ENCODE data around the gene LLGL2.

The LLGL2 gene

GRCh38 chr17:75504347-75505151, 20.9 kb upstream of the LLGL2 start:
- Histone ChIP-seq H3K9me3 (no peaks in the 10 kb centered on the region), H3K4me3 (ENCODE audit: low read depth in 1 of 2, low read length in 1 of 2) (no peak overlapping the region), H3K36me3 (peaks cover 5% of the 10 kb centered on the region), H3K27me3 (no peaks in the 10 kb centered on the region), H3K4me1 (ENCODE audit: control insufficient read depth in 1 of 2, insufficient read depth in 1 of 2, low read depth in 1 of 2, low read length in 1 of 2) (no peaks in the 10 kb centered on the region), H3K27ac (no peak overlapping the region)
- TF ChIP-seq, protein P1, sequence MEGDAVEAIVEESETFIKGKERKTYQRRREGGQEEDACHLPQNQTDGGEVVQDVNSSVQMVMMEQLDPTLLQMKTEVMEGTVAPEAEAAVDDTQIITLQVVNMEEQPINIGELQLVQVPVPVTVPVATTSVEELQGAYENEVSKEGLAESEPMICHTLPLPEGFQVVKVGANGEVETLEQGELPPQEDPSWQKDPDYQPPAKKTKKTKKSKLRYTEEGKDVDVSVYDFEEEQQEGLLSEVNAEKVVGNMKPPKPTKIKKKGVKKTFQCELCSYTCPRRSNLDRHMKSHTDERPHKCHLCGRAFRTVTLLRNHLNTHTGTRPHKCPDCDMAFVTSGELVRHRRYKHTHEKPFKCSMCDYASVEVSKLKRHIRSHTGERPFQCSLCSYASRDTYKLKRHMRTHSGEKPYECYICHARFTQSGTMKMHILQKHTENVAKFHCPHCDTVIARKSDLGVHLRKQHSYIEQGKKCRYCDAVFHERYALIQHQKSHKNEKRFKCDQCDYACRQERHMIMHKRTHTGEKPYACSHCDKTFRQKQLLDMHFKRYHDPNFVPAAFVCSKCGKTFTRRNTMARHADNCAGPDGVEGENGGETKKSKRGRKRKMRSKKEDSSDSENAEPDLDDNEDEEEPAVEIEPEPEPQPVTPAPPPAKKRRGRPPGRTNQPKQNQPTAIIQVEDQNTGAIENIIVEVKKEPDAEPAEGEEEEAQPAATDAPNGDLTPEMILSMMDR (IDR thresholded peaks at IDR 0.05), result peak; percentile 60

- Histone ChIP-seq H3K4me1 (ENCODE audit: control insufficient read depth in 1 of 2, insufficient read depth in 1 of 2, low read depth in 1 of 2, low read length in 1 of 2) (no peaks in the 10 kb centered on the region), H3K4me3 (ENCODE audit: low read depth in 1 of 2, low read length in 1 of 2) (no peak overlapping the region), H3K27ac (no peak overlapping the region), H3K9me3 (no peaks in the 10 kb centered on the region), H3K27me3 (no peaks in the 10 kb centered on the region), H3K36me3 (peaks cover 1% of the 10 kb centered on the region)
- TF ChIP-seq, protein P1 (IDR thresholded peaks at IDR 0.05), result no peak
Observed at GRCh38 chr17:75505152-75505409, 20.4 kb upstream of the LLGL2 start.

DNA sequence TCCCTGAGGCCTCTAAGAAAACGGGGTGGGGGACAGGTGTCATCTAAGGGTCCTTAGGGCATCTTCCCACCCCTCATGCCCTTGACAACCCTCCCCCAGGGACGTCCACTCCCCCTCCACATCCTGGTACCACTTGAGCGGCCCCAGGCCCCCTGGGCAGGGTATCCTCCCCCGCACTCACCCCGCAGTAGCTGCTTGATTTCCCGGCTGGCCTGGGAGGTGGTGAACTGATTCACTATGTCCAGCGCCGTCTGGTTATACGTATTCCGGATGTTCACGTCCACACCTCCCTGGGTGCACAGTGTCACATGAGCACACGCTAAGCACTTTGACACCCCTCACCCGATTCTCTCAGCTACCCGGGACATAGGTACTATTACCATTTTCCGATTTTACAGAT, 19.9 kb upstream of the LLGL2 start:
- Histone ChIP-seq H3K27ac (no peak overlapping the region), H3K4me1 (ENCODE audit: control insufficient read depth in 1 of 2, insufficient read depth in 1 of 2, low read depth in 1 of 2, low read length in 1 of 2) (no peaks in the 10 kb centered on the region), H3K27me3 (no peaks in the 10 kb centered on the region), H3K4me3 (ENCODE audit: low read depth in 1 of 2, low read length in 1 of 2) (no peak overlapping the region), H3K9me3 (no peaks in the 10 kb centered on the region), H3K36me3 (no peaks in the 10 kb centered on the region)
- TF ChIP-seq, protein P1 (IDR thresholded peaks at IDR 0.05), result no peak

GRCh38 chr17:75506134-75506533, 19.4 kb upstream of the LLGL2 start:
- H3K4me1 ChIP-seq (ENCODE audit: control insufficient read depth in 1 of 2, insufficient read depth in 1 of 2, low read depth in 1 of 2, low read length in 1 of 2), result no peaks in the 10 kb centered on the region
- no peaks in the 10 kb centered on the region for H3K27me3 ChIP-seq
- TF ChIP-seq, protein P1 (IDR thresholded peaks at IDR 0.05), result no peak
- no peak overlapping the region for H3K27ac ChIP-seq
- no peaks in the 10 kb centered on the region for H3K36me3 ChIP-seq
- H3K4me3 ChIP-seq (ENCODE audit: low read depth in 1 of 2, low read length in 1 of 2), result no peak overlapping the region
- no peaks in the 10 kb centered on the region for H3K9me3 ChIP-seq

GRCh38 chr17:75506888-75507287, 18.6 kb upstream of the LLGL2 start:
- H3K4me1 ChIP-seq (ENCODE audit: control insufficient read depth in 1 of 2, insufficient read depth in 1 of 2, low read depth in 1 of 2, low read length in 1 of 2), result no peaks in the 10 kb centered on the region
- H3K4me3 ChIP-seq (ENCODE audit: low read depth in 1 of 2, low read length in 1 of 2), result no peak overlapping the region
- H3K27me3 ChIP-seq, result peaks cover 3% of the 10 kb centered on the region
- no peaks in the 10 kb centered on the region for H3K36me3 ChIP-seq
- H3K27ac ChIP-seq, result no peak overlapping the region
- TF ChIP-seq, protein P1 (IDR thresholded peaks at IDR 0.05), result no peak
- no peaks in the 10 kb centered on the region for H3K9me3 ChIP-seq
